NCI-H524 (cell line): ENCODE results near the gene CELA2B.
"Not testable (repeated sequence)": the region's sequence is repeated elsewhere in the genome, so short reads cannot be mapped to it uniquely, and the experiment has no call there.

Source experiments
- DNase-seq, 2 experiments: peaks; one replicate each; lab custom pipeline; 2025; lab: John Stamatoyannopoulos, UW

The CELA2B gene

GRCh38 chr1:15445390-15446122 is 30.3 kb upstream of the CELA2B start:
- no peak for DNase-seq

GRCh38 chr1:15446212-15446611 is 29.7 kb upstream of the CELA2B start:
- DNase-seq, result no peak

GRCh38 chr1:15448877-15449462 is 26.9 kb upstream of the CELA2B start:
- no peak for DNase-seq

GRCh38 chr1:15449567-15449966 is 26.3 kb upstream of the CELA2B start:
- no peak for DNase-seq

GRCh38 chr1:15451014-15451722 is 24.7 kb upstream of the CELA2B start:
- no peak for DNase-seq

GRCh38 chr1:15452216-15452615 is 23.7 kb upstream of the CELA2B start:
- DNase-seq, result no peak

GRCh38 chr1:15452866-15453571 is 22.9 kb upstream of the CELA2B start:
- peak in 1 of 2 experiments; percentile 24 for DNase-seq

GRCh38 chr1:15453734-15454133 is 22.2 kb upstream of the CELA2B start:
- DNase-seq, result no peak

GRCh38 chr1:15454256-15454655 is 21.6 kb upstream of the CELA2B start:
- DNase-seq, result no peak

- no peak for DNase-seq
These were observed 20.4 kb upstream of the CELA2B start for GRCh38 chr1:15455522-15455921.

- DNase-seq, result no peak
These were observed 19.5 kb upstream of the CELA2B start, which contains the start of gene CELA2A for GRCh38 chr1:15456313-15456954. Gene CELA2A (plus strand): TSS chr1:15456732. CDS start chr1:15456754, 22 bp downstream.

- no peak for DNase-seq
These were observed 18.3 kb upstream of the CELA2B start for GRCh38 chr1:15457585-15457984.

GRCh38 chr1:15458388-15458787 is 17.5 kb upstream of the CELA2B start:
- not testable (repeated sequence) for DNase-seq

GRCh38 chr1:15459771-15460707 is 15.9 kb upstream of the CELA2B start:
- peak in 1 of 2 experiments; percentile 25 for DNase-seq

- no peak for DNase-seq
These were observed 15.2 kb upstream of the CELA2B start for GRCh38 chr1:15460708-15461095.

GRCh38 chr1:15463064-15463800 is 12.7 kb upstream of the CELA2B start:
- DNase-seq, result peak in 1 of 2 experiments; percentile 10

- not testable (repeated sequence) for DNase-seq
These were observed 12.0 kb upstream of the CELA2B start for GRCh38 chr1:15463926-15464322.

- DNase-seq, result no peak
These were observed 10.2 kb upstream of the CELA2B start for GRCh38 chr1:15465674-15466073.

- not testable (repeated sequence) for DNase-seq
These were observed 8.8 kb upstream of the CELA2B start for GRCh38 chr1:15466955-15467625.
